ENCODE results near the gene TGFA. TPM values are rescaled to one million over a fixed set of nuclear protein-coding genes. Genes with fewer than 3 reads are reported as not detected.

The TGFA gene
- total RNA-seq, 1 experiment from 2014 or later = 2.1 TPM

- in situ Hi-C loops (cut with HindIII; ENCODE audit: low pct_unique_long_range_greater_than_20kb, low sequenced_read_pairs) = no loop called here
- DNase-seq (ENCODE audit: low read depth, low spot score) = peak; percentile 32
These were observed 92.2 kb downstream of the TGFA start for GRCh38 chr2:70461414-70461813.

GRCh38 chr2:70460333-70460732, 93.3 kb downstream of the TGFA start:
- DNase-seq (ENCODE audit: low read depth, low spot score) = no peak
- in situ Hi-C loops (cut with HindIII; ENCODE audit: low pct_unique_long_range_greater_than_20kb, low sequenced_read_pairs) = no loop called here

GRCh38 chr2:70458661-70459060, 95.0 kb downstream of the TGFA start:
- in situ Hi-C loops (cut with HindIII; ENCODE audit: low pct_unique_long_range_greater_than_20kb, low sequenced_read_pairs) = no loop called here
- no peak for DNase-seq (ENCODE audit: low read depth, low spot score)

- in situ Hi-C loops (cut with HindIII; ENCODE audit: low pct_unique_long_range_greater_than_20kb, low sequenced_read_pairs) = no loop called here
- DNase-seq (ENCODE audit: low read depth, low spot score) = no peak
These were observed 96.8 kb downstream of the TGFA start for GRCh38 chr2:70456585-70457495.

GRCh38 chr2:70454936-70455544, 98.6 kb downstream of the TGFA start:
- DNase-seq (ENCODE audit: low read depth, low spot score) = no peak
- in situ Hi-C loops (cut with HindIII; ENCODE audit: low pct_unique_long_range_greater_than_20kb, low sequenced_read_pairs) = no loop called here

- DNase-seq (ENCODE audit: low read depth, low spot score) = no peak
- in situ Hi-C loops (cut with HindIII; ENCODE audit: low pct_unique_long_range_greater_than_20kb, low sequenced_read_pairs) = no loop called here
These were observed 102.9 kb downstream of the TGFA start for GRCh38 chr2:70450641-70451250.

- no peak for DNase-seq (ENCODE audit: low read depth, low spot score)
- in situ Hi-C loops (cut with HindIII; ENCODE audit: low pct_unique_long_range_greater_than_20kb, low sequenced_read_pairs) = no loop called here
These were observed 105.6 kb downstream of the TGFA start for GRCh38 chr2:70448041-70448440.

GRCh38 chr2:70443726-70444125, 109.9 kb downstream of the TGFA start:
- in situ Hi-C loops (cut with HindIII; ENCODE audit: low pct_unique_long_range_greater_than_20kb, low sequenced_read_pairs) = no loop called here
- DNase-seq (ENCODE audit: low read depth, low spot score) = no peak

- DNase-seq (ENCODE audit: low read depth, low spot score) = no peak
- in situ Hi-C loops (cut with HindIII; ENCODE audit: low pct_unique_long_range_greater_than_20kb, low sequenced_read_pairs) = no loop called here
These were observed 110.6 kb downstream of the TGFA start for GRCh38 chr2:70443078-70443465.

- in situ Hi-C loops (cut with HindIII; ENCODE audit: low pct_unique_long_range_greater_than_20kb, low sequenced_read_pairs) = no loop called here
- DNase-seq (ENCODE audit: low read depth, low spot score) = no peak
These were observed 111.1 kb downstream of the TGFA start for GRCh38 chr2:70442301-70443077.

- in situ Hi-C loops (cut with HindIII; ENCODE audit: low pct_unique_long_range_greater_than_20kb, low sequenced_read_pairs) = no loop called here
These were observed 113.0 kb downstream of the TGFA start for GRCh38 chr2:70440621-70441020.

GRCh38 chr2:70435138-70435537, 118.5 kb downstream of the TGFA start:
- DNase-seq (ENCODE audit: low read depth, low spot score) = no peak
- in situ Hi-C loops (cut with HindIII; ENCODE audit: low pct_unique_long_range_greater_than_20kb, low sequenced_read_pairs) = no loop called here

More at GRCh38 chr2:70440621-70441020, 113.0 kb downstream of the TGFA start:
- DNase-seq (ENCODE audit: low read depth, low spot score) = peak; percentile 69

GRCh38 chr2:70433315-70433714, 120.3 kb downstream of the TGFA start:
- DNase-seq (ENCODE audit: low read depth, low spot score) = no peak
- in situ Hi-C loops (cut with HindIII; ENCODE audit: low pct_unique_long_range_greater_than_20kb, low sequenced_read_pairs) = no loop called here

- DNase-seq (ENCODE audit: low read depth, low spot score) = no peak
These were observed 121.8 kb downstream of the TGFA start for GRCh38 chr2:70431716-70432347.

GRCh38 chr2:70426341-70426740, 127.3 kb downstream of the TGFA start:
- no peak for DNase-seq (ENCODE audit: low read depth, low spot score)
- in situ Hi-C loops (cut with HindIII; ENCODE audit: low pct_unique_long_range_greater_than_20kb, low sequenced_read_pairs) = no loop called here

More at GRCh38 chr2:70431716-70432347, 121.8 kb downstream of the TGFA start:
- in situ Hi-C loops (cut with HindIII; ENCODE audit: low pct_unique_long_range_greater_than_20kb, low sequenced_read_pairs) = no loop called here

GRCh38 chr2:70425682-70426301, 127.8 kb downstream of the TGFA start:
- in situ Hi-C loops (cut with HindIII; ENCODE audit: low pct_unique_long_range_greater_than_20kb, low sequenced_read_pairs) = no loop called here
- no peak for DNase-seq (ENCODE audit: low read depth, low spot score)

GRCh38 chr2:70420740-70421139, 132.9 kb downstream of the TGFA start:
- no peak for DNase-seq (ENCODE audit: low read depth, low spot score)
- in situ Hi-C loops (cut with HindIII; ENCODE audit: low pct_unique_long_range_greater_than_20kb, low sequenced_read_pairs) = no loop called here

Data from SK-MEL-5 (cell line).